ENCODE results near the gene ZYX. TPM values are rescaled to one million over a fixed set of nuclear protein-coding genes. Genes with fewer than 3 reads are reported as not detected.
A peak's percentile ranks its signal among the peaks of the same experiment; 100 is the strongest.
"Not testable (repeated sequence)": the region's sequence is repeated elsewhere in the genome, so short reads cannot be mapped to it uniquely, and the experiment has no call there.

Gene ZYX
- total RNA-seq, 1 experiment from 2014 or later: 142 TPM

DNA sequence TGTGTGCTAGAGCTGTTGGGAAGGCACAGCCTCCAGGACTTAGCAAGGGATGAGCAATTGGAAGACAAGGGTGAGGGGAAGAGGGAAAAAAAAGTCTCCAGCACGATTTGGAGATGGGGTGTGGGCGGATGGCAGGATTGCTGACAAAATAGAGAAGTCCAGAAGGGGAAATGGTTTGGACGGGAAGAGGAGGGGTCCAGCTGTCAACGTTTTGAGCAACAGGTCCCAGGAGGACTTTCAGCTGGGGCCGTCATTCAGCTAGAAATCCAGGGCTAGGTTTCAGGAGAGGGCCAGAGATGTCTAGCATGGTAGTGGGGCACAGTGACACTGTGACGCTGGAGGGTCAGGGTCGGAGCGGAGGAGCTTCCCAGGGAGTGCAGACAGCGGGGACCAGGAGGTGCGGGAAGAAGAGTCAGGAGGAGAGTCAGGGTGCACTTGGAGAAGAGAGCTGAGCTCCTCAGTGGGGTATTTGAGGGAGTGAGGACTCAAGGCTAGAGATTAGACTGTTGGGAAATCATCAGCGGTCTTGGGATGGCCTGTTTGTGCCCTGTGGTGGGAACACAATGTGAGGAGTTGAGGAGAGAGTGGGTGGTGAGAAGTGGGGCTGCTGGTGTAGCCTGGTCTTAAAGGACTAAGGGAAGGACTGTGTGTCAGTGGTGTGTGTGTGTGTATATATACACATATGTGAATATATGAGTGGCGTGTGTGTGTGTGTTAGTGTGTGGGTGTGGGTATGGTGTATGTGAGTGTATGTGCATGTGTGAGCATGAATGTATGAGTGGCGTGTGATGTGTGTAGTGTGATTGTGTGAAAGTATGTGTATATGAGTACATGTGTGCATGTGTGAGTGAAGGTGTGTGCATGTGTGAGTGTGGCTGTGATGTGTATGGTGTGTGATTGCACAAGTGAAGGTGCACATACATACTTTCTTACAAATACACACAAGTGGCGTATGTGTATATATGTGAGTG, 3.8 kb downstream of the ZYX start:
- peak; percentile 74 for DNase-seq (ENCODE audit: low read depth)

DNA sequence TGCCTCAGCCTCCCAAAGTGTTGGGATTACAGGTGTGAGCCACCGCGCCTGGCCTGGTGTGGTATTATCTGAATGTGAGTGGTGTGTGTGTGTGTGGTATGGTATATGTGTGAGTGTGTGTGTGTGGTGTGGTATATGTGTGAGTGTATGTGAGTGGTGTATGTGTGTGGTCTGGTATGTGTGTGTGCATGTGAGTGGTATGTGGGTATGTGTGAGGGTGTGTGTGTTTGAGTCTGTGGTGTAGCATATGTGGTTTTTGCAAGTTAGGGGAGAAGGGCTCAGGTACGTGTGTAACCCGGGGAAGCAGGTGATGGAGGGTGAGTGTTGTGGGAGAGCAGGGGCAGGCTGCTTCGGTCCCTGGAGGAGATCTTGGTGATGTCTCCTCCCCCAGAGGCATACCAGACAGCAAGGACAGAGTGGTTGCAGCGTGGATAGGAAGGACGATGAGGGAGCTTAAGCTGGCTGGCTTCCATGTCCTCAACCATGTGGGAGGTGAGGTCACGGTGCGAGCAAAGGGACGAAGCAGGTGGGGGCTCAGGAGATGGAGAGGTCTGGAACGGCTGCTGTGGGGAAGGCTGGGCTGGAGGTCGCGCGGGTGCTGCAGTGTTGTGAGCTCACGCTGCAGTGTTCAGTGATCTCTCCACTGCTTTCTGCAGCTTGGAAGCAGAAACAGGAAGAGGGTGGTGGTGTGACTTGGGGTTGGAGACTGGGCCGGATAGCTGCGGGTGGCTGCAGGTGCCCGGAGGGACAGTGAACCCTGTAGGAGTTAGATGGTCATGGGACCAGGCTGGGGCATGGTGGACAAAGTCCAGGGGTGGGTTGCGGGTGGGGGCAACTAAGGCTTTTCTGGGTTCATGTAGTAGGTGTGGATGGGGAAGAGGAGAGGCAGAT, 5.0 kb downstream of the ZYX start:
- no peak for DNase-seq (ENCODE audit: low read depth)

DNA sequence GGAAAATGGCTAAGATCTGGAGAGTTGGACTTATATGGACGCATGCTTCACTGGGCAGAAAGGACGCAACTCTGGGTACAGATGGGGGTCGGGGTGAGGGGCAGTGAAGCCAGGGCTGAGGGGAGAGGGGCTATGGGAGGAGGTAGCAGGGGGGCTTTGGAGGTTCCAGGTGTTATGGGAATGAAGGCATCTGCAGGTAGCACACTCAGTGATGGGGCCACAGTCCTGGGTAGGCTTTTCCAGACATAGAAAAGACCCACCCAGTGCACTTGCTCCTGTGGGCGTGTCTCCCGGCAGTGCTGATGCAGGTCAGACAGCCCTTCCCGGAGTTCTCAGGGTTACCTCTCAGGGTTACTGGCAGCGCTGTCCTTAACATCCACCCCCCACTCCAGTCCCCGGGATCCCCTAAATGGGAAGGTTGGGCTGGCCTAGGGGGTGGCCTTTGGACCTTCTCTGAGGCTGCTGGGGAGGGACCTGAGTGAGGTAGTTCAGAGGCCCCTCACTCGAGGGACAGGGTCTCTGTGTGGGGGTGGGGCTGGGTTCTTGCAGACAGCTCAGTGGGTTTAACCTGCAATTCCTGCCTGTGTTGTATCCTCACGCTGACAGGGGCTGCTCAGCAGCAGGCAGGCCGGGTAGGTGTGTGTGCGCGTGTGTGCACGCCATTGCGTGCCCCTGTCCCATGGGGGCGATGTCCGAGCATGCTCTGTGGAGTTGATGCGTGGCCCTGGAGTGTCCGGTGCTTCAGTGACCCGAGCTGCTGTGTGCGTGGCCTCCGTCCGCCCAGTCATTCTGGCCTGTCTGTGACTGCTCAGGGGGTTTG, 6.2 kb downstream of the ZYX start:
- DNase-seq (ENCODE audit: low read depth): no peak

DNA sequence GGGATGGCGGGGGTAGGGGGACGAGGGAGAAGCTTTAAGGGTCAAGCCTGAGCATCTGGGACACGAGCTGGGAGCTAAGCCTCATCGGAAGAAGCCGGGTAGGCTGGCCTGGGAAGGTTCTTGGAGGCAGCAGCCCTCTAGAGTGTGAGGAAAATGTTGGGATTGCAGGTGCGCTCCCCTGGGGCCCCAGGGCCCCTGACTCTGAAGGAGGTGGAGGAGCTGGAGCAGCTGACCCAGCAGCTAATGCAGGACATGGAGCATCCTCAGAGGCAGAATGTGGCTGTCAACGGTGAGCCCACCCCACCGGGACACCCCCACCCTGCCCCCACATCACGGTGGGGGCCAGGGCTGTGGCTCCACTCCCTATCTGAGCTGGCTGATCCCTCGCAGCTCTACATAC, 6.9 kb downstream of the ZYX start:
- no peak for DNase-seq (ENCODE audit: low read depth)

DNA sequence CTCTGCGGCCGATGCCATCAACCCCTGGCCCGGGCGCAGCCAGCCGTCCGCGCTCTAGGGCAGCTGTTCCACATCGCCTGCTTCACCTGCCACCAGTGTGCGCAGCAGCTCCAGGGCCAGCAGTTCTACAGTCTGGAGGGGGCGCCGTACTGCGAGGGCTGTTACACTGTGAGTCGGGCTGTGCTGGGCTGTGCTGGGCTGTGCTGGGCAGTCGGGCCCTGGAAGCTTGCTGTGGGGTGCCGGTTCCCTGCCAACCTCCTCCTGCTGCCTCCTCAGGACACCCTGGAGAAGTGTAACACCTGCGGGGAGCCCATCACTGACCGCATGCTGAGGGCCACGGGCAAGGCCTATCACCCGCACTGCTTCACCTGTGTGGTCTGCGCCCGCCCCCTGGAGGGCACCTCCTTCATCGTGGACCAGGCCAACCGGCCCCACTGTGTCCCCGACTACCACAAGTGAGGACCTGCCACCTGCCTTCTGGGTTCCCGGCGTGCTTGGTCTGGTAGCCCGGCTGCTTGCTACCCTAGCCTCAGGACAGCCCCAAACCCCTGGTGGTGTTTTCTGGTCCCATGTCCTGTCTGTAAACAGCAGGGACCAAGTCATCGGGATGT, 7.5 kb downstream of the ZYX start:
- no peak for DNase-seq (ENCODE audit: low read depth)

DNA sequence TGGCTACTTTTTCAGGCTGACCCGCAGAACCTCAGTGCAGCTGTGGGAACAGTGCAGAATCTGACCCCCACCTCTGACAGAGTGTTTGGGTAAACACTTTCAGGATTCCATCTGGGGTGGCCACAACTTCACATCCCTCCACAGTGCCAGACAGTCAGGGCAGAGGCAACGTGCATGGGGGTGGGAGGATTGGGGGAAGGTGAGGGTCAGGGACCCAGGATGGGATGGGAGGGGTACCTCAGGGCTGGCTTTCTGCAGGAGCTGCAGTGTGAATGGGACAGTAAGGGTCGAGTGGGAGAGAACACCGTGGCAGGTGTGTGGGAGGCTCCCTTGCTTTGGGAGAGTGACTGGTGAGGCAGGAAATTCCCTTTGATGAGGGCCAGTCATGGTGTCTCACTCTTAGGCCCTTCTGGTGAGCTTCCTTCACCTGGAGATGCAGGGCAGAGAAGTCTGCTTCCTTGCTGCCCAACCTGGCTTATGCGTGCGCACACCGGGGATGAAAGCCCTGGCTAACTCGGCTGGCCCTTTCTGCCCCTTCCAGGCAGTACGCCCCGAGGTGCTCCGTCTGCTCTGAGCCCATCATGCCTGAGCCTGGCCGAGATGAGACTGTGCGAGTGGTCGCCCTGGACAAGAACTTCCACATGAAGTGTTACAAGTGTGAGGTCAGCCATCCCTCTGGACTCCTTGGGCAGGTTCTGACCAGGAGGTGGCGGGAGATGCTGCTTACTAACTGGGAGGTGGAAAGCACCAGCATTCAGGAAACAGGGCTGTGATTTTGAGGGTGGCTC, 8.4 kb downstream of the ZYX start:
- no peak for DNase-seq (ENCODE audit: low read depth)

DNA sequence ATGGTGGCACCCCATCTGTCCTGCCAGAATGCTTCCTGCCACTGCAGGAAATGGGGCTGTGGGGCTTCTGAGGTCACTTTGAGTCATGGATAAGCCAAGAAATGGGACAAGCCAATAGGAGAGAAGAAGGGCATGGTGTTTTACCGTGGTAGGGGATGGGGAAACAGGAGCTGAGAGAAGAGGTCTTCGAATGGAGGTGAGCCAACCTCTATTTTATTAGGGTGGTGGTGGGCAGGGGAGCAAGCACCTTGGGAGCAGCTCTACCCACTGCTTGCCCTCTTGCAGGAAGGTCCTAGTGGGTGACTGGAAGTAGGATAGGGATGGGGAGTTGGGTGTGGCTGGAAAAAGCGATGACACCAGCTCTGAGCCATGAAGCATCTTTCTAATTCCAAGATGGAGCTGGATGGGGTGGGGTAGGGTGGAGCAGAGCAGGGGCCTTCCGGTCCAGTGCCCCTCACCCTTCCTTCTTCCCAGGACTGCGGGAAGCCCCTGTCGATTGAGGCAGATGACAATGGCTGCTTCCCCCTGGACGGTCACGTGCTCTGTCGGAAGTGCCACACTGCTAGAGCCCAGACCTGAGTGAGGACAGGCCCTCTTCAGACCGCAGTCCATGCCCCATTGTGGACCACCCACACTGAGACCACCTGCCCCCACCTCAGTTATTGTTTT, 9.1 kb downstream of the ZYX start:
- no peak for DNase-seq (ENCODE audit: low read depth)

DNA sequence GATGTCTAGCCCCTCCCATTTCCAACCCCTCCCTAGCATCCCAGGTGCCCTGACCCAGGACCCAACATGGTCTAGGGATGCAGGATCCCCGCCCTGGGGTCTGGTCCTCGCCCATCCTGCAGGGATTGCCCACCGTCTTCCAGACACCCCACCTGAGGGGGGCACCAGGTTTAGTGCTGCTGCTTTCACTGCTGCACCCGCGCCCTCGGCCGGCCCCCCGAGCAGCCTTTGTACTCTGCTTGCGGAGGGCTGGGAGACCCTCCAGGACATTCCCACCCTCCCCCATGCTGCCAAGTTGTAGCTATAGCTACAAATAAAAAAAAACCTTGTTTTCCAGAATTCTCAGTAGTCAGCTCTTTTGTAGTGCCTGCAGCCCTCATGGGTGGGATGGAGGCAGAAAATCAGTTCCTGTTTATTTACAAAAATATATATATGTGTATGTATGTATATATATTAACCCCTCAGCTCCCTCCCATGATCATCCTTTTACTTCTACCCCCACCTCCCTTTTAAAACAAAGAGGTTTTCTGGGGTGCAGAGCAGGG, 9.7 kb downstream of the ZYX start:
- no peak for DNase-seq (ENCODE audit: low read depth)

DNA sequence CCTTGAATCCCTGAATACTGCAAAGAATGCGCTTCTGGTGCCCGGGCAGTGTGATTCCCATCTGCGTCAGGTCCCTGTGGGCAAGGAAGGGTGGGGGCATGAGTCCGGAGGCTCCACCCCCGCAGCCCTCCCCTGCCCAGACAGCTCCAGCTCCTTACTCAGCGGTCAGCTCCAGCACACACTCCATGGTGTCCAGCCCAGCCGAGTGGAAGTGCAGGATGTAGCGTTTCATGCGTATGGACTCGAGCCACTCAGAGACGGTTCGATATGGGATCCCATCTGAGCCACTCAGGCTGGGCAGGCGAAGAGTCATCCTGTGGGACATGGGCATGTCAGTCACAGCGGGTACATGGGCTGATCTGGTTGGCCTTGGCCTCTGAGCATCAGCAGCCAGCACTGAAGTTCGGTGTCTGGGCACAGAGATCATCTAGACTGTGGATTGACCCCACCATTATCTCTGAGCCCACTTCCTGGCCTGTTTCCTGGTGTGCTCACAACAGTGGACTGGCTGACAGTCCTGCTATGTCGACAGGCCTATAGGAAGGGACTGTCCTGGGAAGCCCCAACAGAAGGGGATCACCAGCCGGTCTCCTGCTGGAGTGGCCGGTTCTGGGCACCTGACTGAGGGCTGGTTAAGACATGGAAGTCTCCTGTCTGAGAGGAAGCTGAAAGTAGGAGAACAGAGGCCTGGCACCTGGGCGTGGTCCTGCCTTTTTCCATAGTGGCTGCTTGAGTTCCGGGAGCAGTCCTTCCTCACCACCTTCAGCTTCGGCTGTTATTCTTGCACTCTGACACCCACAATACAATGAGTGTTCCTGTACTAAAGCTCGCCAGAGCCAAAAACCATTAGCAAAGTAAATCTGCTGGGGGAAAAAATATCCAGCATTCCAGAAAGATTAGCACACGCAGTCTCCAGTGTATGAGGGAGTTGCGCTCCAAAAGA, 10.6 kb downstream of the ZYX start:
- peak; percentile 91 for DNase-seq (ENCODE audit: low read depth)

DNA sequence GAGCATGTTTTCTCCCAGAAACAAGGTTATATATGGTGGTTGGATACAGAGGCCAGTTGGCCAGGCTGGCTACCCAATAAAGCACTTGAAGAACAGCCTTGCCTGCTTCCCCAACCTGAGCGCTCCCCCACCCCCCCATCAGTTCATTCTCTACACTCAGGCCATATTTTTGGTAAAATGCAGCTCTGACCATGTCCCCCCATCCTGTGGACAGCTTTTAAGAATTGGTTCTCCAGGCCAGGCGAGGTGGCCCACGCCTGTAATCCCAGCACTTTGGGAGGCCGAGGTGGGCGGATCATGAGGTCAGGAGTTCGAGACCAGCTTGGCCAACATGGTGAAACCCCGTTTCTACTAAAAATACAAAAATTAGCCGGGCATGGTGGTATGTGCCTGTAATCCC, 11.3 kb downstream of the ZYX start:
- DNase-seq (ENCODE audit: low read depth): not testable (repeated sequence)

DNA sequence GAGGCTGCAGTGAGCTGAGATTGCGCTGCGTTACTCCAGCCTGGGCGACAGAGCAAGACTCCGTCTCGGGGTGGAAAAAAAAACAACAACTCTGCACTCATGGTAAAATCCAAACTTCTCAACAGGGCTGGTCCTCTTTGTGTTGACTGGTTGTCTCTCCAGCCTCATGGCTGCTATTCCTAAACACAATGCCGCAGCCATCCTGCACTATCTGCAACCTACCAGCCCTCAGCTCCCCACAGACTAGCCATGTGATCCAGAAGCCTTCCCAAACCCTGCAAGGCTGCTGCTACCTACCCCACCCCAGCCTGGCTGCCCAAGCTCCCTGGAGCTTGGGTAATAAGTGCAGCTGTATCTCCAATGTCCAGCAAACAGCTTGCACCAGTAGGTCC, 11.7 kb downstream of the ZYX start:
- no peak for DNase-seq (ENCODE audit: low read depth)

DNA sequence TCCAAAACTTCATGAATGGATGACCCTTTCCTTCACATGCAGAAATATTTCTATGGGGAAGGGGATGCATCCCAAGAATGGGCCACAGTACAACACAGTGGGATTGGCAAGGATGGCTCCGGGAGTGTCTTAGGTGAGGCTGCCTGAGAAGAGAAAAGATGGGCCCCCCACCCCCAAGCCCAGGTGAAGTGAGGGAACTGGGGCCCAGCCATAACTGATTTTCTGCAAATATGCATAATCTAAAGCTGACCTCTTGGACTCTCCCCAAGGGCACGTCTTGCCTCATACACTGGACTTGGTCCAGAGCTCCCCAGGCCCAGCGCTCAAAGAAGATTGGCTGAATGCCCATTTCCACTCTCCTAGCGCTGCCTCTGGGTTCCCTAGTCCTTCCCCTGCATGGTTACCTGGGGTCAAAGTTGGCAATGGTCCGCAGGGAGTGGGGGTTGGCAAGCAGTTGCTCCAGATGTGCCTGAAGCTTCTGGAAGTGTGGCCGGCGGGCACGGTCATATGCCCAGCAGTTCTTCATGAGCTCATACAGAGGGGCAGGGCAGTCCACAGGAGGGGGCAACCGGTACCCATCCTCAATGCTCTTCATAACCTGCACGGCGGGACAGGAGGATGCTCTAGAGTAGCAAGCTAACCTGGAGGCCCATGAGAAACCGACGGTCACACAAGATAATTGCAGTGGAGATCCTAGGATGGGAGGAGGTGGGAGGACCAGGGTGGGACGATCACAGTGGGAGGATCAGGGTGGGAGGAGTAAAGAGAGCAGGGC, 12.3 kb downstream of the ZYX start:
- DNase-seq (ENCODE audit: low read depth): no peak

DNA sequence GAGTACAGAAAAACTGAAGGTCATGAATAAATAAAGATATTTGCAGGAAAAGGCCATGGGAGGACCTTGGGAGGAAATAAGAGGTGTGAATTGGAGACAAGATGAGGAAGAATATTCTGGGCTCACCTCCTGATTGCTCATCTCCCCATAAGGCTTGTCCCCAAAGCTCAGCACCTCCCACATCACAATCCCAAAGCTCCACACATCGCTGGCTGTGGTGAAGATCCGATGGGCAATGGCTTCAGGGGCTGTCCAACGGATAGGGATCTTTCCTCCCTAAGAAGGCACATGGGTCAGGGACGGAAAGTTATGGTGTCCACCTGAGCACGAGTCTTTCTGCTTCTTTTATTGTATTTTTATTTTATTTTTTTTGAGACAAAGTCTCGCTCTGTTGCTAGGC, 12.9 kb downstream of the ZYX start:
- DNase-seq (ENCODE audit: low read depth): no peak

DNA sequence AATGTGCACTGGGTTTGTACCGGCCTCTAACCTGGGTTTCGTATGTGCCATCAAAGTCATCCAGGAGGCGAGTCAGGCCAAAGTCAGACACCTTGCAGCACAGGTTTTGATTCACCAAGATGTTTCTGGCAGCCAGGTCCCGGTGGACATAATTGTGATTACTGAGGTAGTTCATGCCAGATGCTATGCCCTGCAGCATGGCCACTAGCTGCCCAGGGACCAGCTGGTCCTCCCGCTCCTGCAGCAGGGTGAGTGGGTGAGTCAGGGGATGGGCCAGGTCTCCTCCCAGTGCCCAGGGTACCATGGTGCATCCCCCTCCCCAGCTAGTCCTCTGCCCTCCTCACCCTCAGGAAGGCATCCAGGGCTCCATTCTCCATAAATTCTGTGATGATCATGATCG, 13.6 kb downstream of the ZYX start:
- no peak for DNase-seq (ENCODE audit: low read depth)

DNA sequence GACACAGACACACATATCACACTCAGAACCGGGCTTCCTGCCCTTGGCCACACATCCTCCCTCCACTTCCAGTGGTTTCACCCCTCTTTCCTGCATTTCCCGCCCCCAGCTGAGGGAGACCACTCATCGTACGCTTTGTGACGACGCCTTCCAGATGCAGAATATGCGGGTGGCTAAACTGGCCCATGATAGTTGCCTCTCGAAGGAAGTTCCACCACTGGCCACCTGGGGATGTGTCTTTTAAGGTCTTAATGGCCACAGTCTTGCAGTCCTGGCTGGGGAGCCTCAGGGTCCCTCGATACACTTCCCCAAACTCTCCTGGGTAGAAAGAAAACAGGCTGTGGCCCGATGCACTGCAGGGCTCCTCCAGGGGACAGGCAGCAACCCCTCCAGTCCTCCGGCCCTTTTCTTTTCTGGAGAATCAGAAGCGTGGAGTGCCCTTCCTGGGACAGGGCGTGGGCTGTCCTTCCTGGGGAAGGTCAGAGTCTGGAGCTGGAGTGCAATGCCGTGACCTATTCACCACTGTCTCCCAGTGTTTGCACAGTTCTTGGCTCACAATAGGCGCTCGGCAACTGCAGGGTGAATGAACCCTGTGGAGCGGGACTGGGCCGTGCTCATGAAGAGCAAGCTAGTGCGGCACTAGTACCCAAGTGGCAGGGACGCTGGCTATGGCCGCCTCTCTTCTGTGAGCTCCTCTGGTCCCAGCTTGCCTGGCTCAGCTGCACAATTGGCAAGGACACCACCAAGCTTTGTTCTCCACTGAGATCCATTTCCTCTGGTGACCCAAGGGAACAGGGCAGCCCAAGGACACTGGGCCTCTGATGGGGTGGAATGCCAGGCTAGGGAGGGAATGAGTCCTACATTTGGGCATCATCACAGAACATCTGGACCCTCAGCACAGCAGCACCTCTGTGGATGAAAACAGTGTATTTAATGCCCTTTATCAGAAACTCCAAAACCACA, 14.3 kb downstream of the ZYX start:
- DNase-seq (ENCODE audit: low read depth): no peak

DNA sequence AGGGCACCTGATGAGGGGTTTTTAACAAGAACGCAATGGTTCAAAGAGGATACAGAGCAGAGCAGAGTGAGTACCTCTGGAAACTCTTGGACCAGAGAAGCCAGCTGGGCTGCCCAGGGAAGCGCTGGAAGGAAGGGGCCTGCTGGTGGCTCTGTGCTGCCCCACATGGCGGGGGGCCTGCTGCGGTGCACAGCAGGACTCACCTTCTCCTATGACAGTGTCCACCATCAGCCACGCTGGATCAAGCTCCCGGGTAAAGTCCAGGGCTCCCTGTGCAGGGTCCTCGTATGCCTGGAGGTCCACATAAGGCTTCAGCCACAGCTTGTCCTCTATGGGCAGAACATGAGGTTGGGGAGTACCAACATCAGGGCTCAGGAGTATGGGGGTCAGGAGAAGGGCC, 15.0 kb downstream of the ZYX start:
- DNase-seq (ENCODE audit: low read depth): no peak
